HG03139 (cell line): ENCODE measurements around the gene MRFAP1.
A peak's percentile ranks its signal among the peaks of the same experiment; 100 is the strongest.

Source experiments
- ATAC-seq: cut with Tn5 transposase; IDR thresholded peaks from one replicate; pipeline ENCODE4 v1.9.1; 2021; ENCODE audit not compliant: unreplicated experiment

Gene MRFAP1

GRCh38 chr4:6640292-6641163 is at the start of gene MRFAP1:
MRFAP1 (plus strand) TSS chr4:6640685; CDS start chr4:6640863, 178 bp downstream.
- peak; percentile 78 for ATAC-seq

GRCh38 chr4:6591313-6591712 is 49.2 kb upstream of the MRFAP1 start:
- no peak for ATAC-seq

DNA sequence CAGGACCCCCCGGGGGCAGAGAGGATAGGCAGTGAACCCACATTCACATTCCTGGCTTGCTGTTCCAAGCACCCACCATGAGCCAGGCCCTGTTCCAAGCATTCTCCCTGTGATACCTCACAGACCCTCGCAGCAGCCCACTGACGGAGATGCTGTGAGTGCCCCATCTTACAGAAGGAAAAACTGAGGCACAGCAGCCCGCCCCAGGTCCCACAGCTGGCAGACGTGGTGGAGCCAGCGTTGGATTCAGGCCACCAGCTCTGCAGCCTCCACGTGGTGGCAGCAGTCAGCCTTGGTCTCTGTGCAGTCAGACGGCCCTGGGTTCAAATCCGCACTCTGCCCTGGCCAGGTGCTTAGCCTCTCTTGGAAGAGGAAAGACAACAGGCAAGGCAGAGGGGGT is 48.7 kb upstream of the MRFAP1 start:
- ATAC-seq: no peak

DNA sequence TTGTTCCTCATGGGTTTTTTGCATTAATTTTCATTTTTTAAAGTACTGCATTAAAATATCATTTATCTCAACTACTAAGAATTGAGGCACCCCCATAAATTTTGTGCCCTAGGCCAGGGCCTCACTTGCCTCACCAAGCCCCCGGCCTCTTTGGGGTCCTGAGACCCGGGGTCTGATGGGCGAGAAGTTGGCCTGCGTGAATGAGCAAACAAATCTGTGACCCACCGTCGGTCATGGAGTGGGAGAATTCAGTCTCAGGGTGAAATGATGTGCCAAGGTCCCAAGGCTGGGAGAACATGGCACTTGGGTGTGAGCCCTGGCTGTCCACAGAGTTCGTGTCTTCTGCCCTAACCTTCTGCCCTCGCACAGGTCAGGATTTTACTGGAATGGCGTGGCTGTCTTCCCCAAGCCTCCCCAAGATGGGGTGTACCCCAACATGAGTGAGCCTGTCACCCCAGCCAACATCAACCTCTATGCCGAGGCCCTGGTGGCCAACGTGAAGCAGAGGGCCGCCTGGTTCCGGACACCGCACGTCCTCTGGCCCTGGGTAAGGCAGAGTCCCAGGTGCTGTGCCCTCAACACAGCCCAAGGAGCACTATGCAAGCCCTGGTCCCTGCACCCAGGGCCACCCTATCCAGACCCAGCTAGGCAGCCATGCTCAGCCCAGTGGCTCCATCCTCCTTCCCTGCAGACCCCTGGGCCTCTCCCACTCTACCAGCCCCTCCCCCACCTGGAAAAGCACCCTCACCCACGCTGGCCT is 47.5 kb upstream of the MRFAP1 start:
- no peak for ATAC-seq

DNA sequence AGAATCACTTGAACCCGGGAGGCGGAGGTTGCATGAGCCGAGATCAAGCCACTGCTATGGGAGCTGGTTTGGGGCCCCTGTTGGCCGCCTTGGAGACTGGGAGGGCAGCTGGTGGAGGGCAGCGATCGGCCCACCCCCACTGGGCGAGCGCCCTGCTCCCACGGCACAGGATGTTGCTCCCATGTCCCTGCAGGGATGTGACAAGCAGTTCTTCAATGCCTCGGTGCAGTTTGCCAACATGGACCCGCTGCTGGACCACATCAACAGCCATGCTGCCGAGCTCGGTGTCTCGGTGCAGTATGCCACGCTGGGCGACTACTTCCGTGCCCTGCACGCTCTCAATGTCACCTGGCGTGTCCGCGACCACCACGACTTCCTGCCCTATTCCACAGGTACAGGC is 46.1 kb upstream of the MRFAP1 start:
- no peak for ATAC-seq

DNA sequence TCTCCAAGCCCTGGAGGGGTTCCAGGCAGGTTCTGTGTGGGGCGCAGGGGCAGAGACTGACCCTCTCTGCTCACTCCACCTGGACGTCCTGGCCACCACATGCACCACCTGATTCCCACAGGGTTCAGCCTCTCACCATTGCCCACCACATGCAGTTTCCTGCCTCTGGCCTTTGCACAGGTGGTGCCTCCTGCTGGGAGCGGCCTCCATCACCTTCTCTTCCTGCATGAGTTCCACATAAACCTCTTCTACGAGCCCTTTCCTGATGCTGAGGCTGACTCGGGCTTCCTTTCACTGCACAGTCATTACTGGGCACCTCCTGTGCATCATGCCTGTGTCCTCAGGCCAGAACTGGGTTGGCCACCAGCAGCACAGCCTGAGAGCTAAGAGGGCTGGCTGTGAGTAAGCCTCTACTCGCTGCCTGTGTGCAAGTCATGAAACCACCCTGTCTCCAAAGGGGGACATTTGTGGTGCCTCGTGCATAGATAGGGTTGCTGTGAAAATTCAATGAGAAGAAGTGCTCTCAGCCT is 45.6 kb upstream of the MRFAP1 start:
- ATAC-seq: no peak

GRCh38 chr4:6595897-6596537 is 44.5 kb upstream of the MRFAP1 start:
- ATAC-seq: no peak

- no peak for ATAC-seq
Measured at GRCh38 chr4:6596948-6597347, 43.5 kb upstream of the MRFAP1 start.

DNA sequence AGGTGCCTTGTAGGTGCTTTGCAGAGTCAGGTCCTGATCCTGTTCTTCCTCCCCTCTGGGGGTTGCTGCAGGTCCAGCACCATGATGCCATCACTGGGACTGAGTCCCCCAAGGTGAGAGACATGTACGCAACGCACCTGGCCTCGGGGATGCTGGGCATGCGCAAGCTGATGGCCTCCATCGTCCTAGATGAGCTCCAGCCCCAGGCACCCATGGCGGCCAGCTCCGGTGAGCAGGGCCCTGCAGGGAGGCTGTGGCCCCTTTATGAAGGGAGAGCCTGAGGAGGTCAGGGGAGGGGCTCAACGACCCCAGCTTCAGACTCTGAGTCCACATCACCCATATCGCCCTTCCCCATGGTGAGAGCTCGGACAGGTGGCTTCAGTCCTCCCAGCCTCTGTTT is 42.4 kb upstream of the MRFAP1 start:
- ATAC-seq: no peak

- ATAC-seq: no peak
Measured at GRCh38 chr4:6598641-6599040, 41.8 kb upstream of the MRFAP1 start.

DNA sequence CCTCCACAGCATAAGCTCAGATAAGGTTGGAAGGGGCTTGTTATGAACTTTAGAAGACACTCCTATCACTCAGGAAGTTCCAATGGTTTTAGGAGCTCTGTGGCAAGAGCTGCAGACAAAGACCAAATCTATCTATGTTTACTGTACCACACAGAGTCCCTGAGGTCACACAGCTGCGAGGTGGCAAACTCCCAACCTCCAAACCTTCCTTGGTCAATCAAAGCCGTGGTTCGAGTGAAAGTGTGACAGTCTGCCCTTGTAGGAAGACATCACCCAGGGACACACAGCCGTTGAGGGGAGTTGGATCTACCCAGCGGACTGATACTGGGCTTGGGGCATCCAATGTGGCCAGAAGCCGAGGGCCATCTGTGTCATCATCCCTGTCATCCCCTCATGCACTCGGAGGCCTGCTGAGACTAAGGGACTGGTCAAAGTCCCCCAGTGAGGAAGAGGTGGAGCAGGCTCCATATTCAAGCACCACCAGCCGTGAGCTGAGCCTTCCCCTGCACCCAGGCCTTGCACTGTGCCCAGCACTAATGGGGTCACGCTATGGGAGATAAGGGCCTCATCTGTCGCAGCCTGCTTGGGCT is 38.7 kb upstream of the MRFAP1 start:
- ATAC-seq: no peak

DNA sequence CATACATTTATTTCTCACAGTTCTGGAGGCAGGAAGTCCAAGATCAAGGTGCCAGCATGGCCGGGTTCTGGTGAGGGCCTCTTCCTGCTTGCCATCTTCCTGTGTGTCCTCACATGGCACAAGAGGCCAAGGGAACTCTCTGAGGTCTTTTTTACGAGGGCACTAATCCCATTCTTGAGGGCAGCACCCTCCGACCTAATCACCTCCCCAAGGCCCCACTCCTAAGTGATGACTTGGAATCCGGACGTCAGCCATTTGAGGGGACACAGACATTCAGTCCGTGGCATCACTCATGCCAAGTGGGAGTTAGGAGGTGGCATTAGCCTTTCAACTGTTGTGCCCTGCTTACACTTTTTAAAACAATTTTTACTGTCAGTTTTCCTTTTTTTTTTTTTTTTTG is 38.2 kb upstream of the MRFAP1 start:
- no peak for ATAC-seq

GRCh38 chr4:6603128-6603527 is 37.4 kb upstream of the MRFAP1 start:
- ATAC-seq: no peak

DNA sequence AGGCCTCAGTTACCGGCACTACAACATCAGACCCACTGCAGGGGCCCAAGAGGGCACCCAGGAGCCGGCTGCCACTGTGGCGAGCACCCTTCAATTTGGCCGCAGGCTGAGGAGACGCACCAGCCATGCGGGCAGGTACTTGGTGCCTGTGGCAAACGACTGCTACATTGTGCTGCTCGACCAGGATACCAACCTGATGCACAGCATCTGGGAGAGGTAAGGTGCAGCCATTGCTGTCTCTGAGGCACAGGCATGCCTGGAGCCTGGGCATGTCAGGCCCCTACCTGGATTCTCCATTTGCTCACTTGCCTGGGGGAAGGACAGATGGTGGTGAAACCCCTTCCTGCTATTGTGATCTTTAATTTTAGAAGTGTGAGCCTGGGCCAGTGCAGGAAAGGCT is 35.4 kb upstream of the MRFAP1 start:
- no peak for ATAC-seq

- ATAC-seq: no peak
Measured at GRCh38 chr4:6605605-6606004, 34.9 kb upstream of the MRFAP1 start.

DNA sequence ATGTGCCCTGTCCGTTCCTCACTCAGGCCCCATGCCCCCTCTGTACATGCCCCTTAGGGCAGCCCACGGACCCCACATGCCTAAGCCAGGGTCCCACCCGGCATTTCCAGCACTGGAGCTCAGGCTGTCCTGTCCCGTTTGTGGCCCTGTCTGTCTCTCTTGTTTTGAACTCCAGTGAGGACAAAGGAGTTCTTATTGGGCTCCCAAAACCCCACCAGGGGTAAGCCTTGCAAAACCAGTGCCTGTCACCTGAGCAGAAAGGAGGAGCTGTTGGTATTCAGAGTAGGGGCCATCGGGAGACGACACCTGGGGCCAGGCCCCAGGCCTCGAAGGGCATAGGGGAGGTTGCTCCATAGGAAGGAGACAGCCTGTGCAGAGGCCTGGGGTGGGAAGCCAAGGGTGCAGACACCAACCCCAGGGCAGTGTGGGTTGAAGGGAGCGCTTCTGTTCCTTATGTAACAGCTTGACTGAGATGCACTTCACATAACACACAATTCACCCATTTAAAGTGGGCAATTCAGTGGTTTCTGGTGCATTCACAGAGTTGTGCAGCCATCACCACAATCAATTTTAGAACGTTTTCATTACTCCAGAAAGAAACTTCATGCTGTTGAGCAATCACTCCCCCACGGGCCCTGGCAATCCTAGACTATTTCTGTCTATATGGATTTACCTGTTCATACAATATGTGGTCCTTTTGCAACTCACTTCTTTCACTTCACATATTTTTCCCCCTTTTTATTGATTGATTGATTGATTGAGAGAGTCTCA is 33.8 kb upstream of the MRFAP1 start:
- no peak for ATAC-seq

GRCh38 chr4:6607368-6608055 is 33.0 kb upstream of the MRFAP1 start:
- ATAC-seq: no peak

DNA sequence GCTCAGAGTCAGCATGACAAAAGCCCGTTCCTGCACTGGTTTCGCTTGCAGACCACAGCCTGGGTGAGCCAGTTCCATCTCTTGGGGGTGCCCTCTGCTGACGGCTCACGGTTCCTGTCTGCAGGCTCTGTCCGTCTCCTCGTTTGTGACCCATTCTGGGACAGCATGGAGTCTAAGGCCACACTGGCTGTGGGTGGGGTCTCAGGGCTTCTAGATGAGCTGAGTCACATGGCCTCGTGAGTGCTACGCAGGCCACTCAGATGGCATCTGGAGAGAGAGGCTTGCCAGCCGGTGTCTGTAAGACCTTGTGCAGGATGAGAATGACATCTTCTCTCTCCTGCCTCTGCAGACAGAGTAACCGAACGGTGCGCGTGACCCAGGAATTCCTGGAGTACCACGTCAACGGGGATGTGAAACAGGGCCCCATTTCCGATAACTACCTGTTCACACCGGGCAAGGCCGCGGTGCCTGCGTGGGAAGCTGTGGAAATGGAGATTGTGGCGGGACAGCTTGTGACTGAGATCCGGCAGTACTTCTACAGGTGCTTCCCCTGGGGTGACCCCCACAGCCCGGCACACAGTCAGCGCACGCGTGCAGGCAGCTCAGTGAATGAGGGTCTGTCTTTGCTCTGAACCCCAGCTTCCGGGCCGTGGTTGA is 31.6 kb upstream of the MRFAP1 start:
- no peak for ATAC-seq

GRCh38 chr4:6609415-6610079 is 30.9 kb upstream of the MRFAP1 start:
- no peak for ATAC-seq
